Measurements from ENCODE around the gene ACAD11.
"Not testable (repeated sequence)": the region's sequence is repeated elsewhere in the genome, so short reads cannot be mapped to it uniquely, and the experiment has no call there.

Gene ACAD11

DNA sequence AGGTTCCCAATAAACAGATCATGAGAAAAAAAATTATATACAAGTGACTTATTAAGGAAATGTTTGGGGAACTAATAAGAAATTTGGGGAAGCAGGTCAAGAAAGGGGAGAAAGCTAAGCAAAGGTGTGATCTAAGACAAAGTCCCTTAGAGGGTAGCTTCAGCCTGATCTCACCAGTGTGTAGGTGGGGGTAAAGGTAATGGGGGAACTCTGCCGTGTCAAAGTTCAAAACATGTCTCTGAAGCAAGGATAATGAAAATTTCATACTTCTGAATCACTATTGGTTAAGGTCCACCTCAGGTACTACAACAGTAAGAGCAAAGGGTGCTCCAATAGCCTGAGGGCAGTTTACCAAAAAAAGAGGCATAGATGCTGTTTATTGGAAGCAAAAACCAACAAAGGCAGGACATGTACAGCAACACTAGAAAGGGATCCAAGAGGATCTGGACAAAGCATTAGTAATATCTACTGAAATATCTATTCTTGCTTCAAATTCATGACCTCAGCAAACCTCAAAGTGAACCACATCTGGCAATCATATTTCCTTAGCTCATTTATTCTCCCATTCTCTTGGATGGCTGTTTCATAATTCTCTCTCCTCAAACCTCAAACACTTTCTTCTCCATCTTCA lies 6.9 kb downstream of the ACAD11 start:
- DNase-seq (ENCODE audit: low read depth) = no peak

GRCh38 chr3:132650153-132650552 lies 9.5 kb downstream of the ACAD11 start:
- no peak for DNase-seq (ENCODE audit: low read depth)

- DNase-seq (ENCODE audit: low read depth) = no peak
Observed at GRCh38 chr3:132645058-132645457, 14.6 kb downstream of the ACAD11 start.

- DNase-seq (ENCODE audit: low read depth) = no peak
Observed at GRCh38 chr3:132643366-132643765, 16.2 kb downstream of the ACAD11 start.

DNA sequence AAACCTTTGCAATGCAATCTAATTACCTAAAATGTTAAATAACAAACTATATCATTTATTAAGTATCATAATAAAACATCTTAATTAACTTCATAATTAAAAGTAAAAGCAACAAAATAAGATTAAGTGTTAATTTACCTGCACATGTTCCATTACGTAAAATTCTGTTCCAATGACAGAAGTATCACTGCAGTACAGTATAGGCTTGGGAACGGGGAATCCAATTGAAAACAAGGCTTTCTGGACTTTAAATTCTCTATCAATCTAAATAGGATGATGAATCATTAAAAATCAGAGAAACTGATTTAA lies 17.1 kb downstream of the ACAD11 start:
- no peak for DNase-seq (ENCODE audit: low read depth)

DNA sequence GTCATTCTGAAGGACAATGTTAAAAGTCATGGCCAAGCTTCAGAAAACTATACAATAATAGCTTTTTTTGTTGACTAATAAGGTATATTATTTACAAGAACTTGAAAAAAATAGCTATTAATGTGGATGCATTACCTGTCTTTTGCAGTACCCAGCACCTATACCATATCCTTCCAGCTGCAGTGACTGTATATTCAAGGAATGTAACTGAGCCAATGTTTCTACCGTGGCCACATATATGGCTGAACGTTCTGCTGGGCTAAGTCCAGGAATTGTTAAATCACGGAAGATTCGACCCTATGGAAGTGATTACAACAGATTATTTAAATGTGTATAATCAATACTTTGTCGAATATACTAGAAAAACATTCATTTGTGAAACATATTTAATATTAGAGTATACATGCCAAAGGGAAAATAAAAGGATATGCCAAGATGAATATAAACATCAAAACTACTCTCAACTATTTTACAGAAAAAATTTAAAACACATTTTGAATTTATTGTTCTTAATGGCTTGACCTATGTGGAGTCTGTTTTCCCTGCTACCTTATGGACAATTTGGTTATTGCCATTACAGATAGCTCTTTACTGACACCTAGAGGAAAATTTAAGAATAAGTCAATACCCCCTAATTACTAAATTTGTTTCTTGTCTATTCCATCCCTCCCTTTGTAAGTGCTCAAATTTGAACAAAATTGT lies 17.6 kb downstream of the ACAD11 start:
- DNase-seq (ENCODE audit: low read depth) = no peak

- DNase-seq (ENCODE audit: low read depth) = not testable (repeated sequence)
Observed at GRCh38 chr3:132641427-132641826, 18.2 kb downstream of the ACAD11 start.

DNA sequence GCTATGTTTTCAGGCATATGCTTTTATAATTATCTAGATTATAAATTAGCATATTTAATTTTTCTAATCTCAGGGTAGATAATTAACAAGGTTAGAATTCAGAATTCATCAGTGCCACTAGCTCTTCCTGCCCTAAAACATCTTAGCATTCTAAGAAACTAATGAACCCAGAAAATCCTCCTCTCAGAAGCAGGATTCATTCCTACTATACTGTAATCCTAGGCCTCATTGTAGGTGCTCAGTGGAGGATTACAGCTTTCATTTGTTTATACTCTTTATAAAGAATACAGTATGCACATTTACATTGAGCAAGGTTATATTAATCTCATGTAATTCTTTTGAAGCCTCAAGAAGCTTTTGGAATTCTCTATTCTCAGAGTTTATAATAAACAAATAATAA lies 20.9 kb downstream of the ACAD11 start:
- no peak for DNase-seq (ENCODE audit: low read depth)

GRCh38 chr3:132637590-132637989 lies 22.0 kb downstream of the ACAD11 start:
- DNase-seq (ENCODE audit: low read depth) = no peak

GRCh38 chr3:132635052-132635451 lies 24.6 kb downstream of the ACAD11 start:
- DNase-seq (ENCODE audit: low read depth) = no peak

DNA sequence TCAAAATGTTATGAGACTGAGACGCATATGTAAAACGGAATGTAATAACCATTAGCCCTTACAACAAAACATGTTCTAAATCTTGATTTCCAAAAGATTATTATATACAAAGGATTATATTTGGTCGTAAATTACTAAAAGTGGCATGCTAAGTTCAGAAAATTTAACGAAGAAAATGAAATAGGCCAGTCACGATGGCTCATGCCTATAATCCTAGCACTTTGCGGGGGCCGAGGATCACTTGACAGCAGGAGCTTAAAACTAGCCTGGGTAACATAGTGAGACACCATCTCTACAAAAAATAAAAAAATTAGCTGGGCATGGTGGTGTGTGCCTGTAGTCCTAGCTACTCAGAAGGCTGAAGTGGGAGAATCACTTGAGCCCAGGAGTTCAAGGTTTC lies 29.0 kb downstream of the ACAD11 start:
- no peak for DNase-seq (ENCODE audit: low read depth)

GRCh38 chr3:132629928-132630327 lies 29.7 kb downstream of the ACAD11 start:
- no peak for DNase-seq (ENCODE audit: low read depth)

DNA sequence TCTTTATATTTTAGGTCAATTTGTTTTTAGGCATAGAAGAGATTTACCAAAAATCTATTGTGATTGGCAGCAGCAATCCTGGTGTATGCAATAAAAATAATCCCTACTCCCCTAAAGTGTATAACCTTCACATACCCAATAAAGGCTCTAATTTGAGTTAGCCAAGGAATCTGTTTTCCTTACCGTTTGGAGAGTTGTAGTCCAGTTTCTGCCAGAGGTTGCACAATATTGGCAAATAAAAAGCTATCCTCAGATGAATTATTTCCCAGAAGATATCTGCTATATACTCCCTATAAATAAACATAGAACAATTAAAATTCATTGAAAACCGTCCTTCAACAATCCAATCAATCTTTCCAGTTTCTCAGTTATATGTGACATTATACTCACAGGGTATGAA lies 31.5 kb downstream of the ACAD11 start:
- no peak for DNase-seq (ENCODE audit: low read depth)

DNA sequence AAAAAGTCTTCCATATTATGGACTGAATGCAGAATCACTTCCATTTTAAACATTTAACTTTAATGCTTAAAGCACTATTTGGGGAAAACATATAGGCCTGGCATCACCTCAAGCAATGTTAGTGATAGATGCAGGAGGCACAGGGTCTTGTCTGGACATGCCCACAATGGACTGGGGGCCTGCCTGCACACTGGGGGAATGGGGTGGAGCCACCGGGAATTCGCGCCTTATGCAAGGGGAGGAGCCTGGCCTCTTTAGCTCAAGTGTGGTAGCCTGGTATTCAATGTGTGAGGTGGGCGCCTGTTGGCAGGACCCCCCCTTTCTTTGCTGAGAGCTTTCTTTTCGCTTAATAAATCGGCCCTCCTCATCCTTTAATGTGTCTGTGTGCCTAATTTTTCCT lies 32.7 kb downstream of the ACAD11 start:
- no peak for DNase-seq (ENCODE audit: low read depth)

GRCh38 chr3:132625613-132626012 lies 34.0 kb downstream of the ACAD11 start:
- DNase-seq (ENCODE audit: low read depth) = no peak

DNA sequence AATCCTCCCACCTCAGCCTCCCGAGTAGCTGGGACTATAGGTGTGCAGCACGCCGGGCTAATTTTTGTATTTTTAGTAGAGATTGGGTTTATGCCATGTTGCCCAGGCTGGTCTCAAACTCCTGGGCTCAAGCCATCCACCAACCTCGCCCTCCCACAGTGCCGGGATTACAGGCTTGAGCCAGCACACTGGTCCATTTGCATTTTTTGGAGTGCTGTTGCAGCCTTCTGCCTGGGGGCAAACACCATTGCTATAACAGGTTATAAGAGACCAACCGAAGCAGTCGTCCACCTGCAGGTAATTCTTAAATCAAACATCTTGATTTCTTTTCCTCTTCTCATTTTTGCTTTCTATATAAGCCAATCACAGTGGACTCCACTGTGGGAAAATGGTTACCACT lies 34.8 kb downstream of the ACAD11 start:
- DNase-seq (ENCODE audit: low read depth) = no peak

DNA sequence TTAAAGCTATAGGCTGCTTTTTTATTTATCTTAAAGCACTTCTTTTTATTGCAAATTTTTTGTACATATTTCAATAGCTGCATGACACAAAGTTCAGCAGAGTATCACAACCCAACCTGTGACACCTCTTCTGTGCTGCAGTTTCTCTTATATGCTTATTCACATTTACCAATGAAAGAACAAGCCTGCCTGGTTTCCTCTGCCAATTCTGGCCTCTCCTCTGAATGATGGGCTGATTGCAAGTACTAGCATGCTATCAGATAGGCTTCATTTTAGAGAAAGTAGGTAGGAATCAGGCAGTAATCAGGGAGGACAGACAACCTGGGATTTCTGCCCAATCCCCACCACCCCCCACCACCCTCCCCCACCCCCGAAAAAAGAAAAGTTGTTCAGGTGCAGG lies 36.0 kb downstream of the ACAD11 start:
- no peak for DNase-seq (ENCODE audit: low read depth)

DNA sequence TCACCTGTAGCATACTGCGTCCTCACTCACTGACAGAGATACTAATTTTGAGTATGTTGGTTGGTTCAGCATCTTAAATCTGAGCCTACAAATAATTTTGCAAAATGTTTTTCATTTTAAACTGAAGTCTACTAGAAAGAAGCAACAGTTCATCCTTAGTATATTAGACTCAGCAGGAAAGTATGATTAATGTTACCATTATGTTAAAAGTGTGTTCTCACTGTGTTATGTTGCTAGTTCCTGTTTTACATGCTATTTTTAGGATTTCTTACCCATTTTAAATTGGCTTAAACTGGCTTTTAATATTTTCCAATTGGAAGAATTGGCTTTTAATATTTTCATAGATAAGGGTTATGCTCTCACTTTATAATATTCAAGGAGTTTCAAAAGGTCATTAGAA lies 36.8 kb downstream of the ACAD11 start:
- DNase-seq (ENCODE audit: low read depth) = no peak

DNA sequence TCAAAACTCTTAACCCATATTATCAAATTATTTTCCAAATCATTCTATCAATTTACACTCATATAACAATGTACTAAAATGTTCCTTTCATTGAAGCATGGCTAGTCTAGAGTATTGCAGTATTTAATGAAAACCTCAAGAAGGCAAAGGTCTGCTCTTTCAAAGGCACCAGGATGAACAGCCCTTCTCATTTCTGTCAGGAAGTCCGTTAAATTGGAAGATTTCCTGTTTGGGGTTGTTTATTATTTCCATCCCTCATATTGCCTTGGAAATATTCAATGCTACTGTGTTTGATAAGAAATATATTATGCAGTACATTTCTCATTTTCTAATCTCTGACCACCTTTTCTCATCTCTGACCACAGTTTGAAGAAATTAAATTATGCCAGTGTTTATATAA lies 37.5 kb downstream of the ACAD11 start:
- no peak for DNase-seq (ENCODE audit: low read depth)

- no peak for DNase-seq (ENCODE audit: low read depth)
Observed at GRCh38 chr3:132616780-132617179, 42.8 kb downstream of the ACAD11 start.

GRCh38 chr3:132615881-132616280 lies 43.7 kb downstream of the ACAD11 start:
- no peak for DNase-seq (ENCODE audit: low read depth)

- DNase-seq (ENCODE audit: low read depth) = not testable (repeated sequence)
Observed at GRCh38 chr3:132615301-132615700, 44.3 kb downstream of the ACAD11 start.

DNA sequence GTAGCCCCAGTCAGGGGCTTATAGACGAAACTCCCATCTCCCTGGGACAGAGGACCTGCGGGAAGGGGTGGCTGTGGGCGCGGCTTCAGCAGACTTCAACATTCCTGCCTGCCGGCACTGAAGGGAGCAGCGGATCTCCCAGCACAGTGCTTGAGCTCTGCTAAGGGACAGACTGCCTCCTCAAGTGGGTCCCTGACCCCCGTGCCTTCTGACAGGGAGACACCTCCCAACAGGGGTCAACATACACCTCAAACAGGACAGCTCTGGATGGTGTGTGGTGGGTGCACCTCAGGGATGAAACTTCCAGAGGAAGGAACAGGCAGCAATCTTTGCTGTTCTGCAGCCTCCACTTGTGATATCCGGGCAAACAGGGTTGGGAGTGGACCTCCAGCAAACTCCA lies 53.0 kb downstream of the ACAD11 start:
- DNase-seq (ENCODE audit: low read depth) = not testable (repeated sequence)

- no peak for DNase-seq (ENCODE audit: low read depth)
Observed at GRCh38 chr3:132606085-132606484, 53.5 kb downstream of the ACAD11 start.
